ENCODE measurements around the gene LRP11.
A peak's percentile ranks its signal among the peaks of the same experiment; 100 is the strongest.
"Not testable (repeated sequence)": the region's sequence is repeated elsewhere in the genome, so short reads cannot be mapped to it uniquely, and the experiment has no call there.

LRP11 gene

GRCh38 chr6:149863698-149864577 is at the start of gene LRP11:
TSS of gene LRP11 (minus strand) at chr6:149864359. CDS start at chr6:149864020, 339 bp downstream.
- peak; percentile 69 to 70 for DNase-seq (ENCODE audit: low read depth in 1 of 2, low spot score in 1 of 2)

GRCh38 chr6:149913540-149914240 is 49.5 kb upstream of the LRP11 start:
- no peak for DNase-seq (ENCODE audit: low read depth in 1 of 2, low spot score in 1 of 2)

- no peak for DNase-seq (ENCODE audit: low read depth in 1 of 2, low spot score in 1 of 2)
Observed at GRCh38 chr6:149913085-149913484, 48.9 kb upstream of the LRP11 start.

GRCh38 chr6:149912680-149913079 is 48.5 kb upstream of the LRP11 start:
- DNase-seq (ENCODE audit: low read depth in 1 of 2, low spot score in 1 of 2), result not testable (repeated sequence)

- DNase-seq (ENCODE audit: low read depth in 1 of 2, low spot score in 1 of 2), result no peak
Observed at GRCh38 chr6:149910721-149911151, 46.6 kb upstream of the LRP11 start.

- DNase-seq (ENCODE audit: low read depth in 1 of 2, low spot score in 1 of 2), result no peak
Observed at GRCh38 chr6:149909701-149910470, 45.7 kb upstream of the LRP11 start.

- not testable (repeated sequence) for DNase-seq (ENCODE audit: low read depth in 1 of 2, low spot score in 1 of 2)
Observed at GRCh38 chr6:149908480-149908879, 44.3 kb upstream of the LRP11 start.

- DNase-seq (ENCODE audit: low read depth in 1 of 2, low spot score in 1 of 2), result no peak
Observed at GRCh38 chr6:149907317-149907716, 43.2 kb upstream of the LRP11 start.

- no peak for DNase-seq (ENCODE audit: low read depth in 1 of 2, low spot score in 1 of 2)
Observed at GRCh38 chr6:149906405-149906804, 42.2 kb upstream of the LRP11 start.

GRCh38 chr6:149905911-149906371 is 41.8 kb upstream of the LRP11 start:
- DNase-seq (ENCODE audit: low read depth in 1 of 2, low spot score in 1 of 2), result no peak

GRCh38 chr6:149905371-149905910 is 41.3 kb upstream of the LRP11 start:
- DNase-seq (ENCODE audit: low read depth in 1 of 2, low spot score in 1 of 2), result no peak

GRCh38 chr6:149904661-149905370 is 40.7 kb upstream of the LRP11 start:
- DNase-seq (ENCODE audit: low read depth in 1 of 2, low spot score in 1 of 2), result no peak

GRCh38 chr6:149903938-149904611 is 39.9 kb upstream of the LRP11 start:
- DNase-seq (ENCODE audit: low read depth in 1 of 2, low spot score in 1 of 2), result no peak

- no peak for DNase-seq (ENCODE audit: low read depth in 1 of 2, low spot score in 1 of 2)
Observed at GRCh38 chr6:149901444-149902140, 37.4 kb upstream of the LRP11 start.

- no peak for DNase-seq (ENCODE audit: low read depth in 1 of 2, low spot score in 1 of 2)
Observed at GRCh38 chr6:149900620-149901443, 36.7 kb upstream of the LRP11 start.

- no peak for DNase-seq (ENCODE audit: low read depth in 1 of 2, low spot score in 1 of 2)
Observed at GRCh38 chr6:149899926-149900619, 35.9 kb upstream of the LRP11 start.

- DNase-seq (ENCODE audit: low read depth in 1 of 2, low spot score in 1 of 2), result no peak
Observed at GRCh38 chr6:149899486-149899885, 35.3 kb upstream of the LRP11 start.

GRCh38 chr6:149898966-149899365 is 34.8 kb upstream of the LRP11 start:
- no peak for DNase-seq (ENCODE audit: low read depth in 1 of 2, low spot score in 1 of 2)
